WTC11 (cell line): ENCODE results near the gene TEAD1. TPM values are rescaled to one million over a fixed set of nuclear protein-coding genes. Genes with fewer than 3 reads are reported as not detected.

ENCODE experiments used
- ATAC-seq: fragments of 200-7000 bp; cut with Tn5 transposase; 2 replicates; pipeline ENCODE4 v1.10.0; 2021; ENCODE audit warnings: mild to moderate bottlenecking, moderate library complexity
- CTCF ChIA-PET: fragments of 300-600 bp; sonication (Branson Sonifier 250); formaldehyde crosslinking; loops from one replicate; lab custom pipeline; 2021; ENCODE audit warnings: antibody characterized with exemption; lab: Charles Lee
- POLR2A ChIA-PET: fragments of 350-600 bp; sonication (Branson Sonifier 250); formaldehyde crosslinking; loops from one replicate; lab custom pipeline; 2021; ENCODE audit warnings: antibody characterized with exemption; lab: Charles Lee
- DNase-seq: peaks from one replicate; pipeline ENCODE4 v3.0.0; 2021; ENCODE audit warnings: low spot score
- H3K27ac Mint-ChIP-seq: 2 replicates; pipeline ENCODE4 v1.8.0; 2021; ENCODE audit warnings: mixed read lengths
- H3K27me3 Mint-ChIP-seq: 2 replicates; pipeline ENCODE4 v1.8.0; 2021; ENCODE audit warnings: low read depth, mild to moderate bottlenecking, moderate library complexity, mixed read lengths
- H3K36me3 Mint-ChIP-seq: 2 replicates; pipeline ENCODE4 v1.8.0; 2021; ENCODE audit warnings: mixed read lengths
- H3K4me1 Mint-ChIP-seq: 2 replicates; pipeline ENCODE4 v1.8.0; 2022; ENCODE audit warnings: mixed read lengths
- H3K4me3 Mint-ChIP-seq: 2 replicates; pipeline ENCODE4 v1.8.0; 2021; ENCODE audit warnings: mild to moderate bottlenecking, moderate library complexity, mixed read lengths
- H3K9me3 Mint-ChIP-seq: 2 replicates; pipeline ENCODE4 v1.8.0; 2021; ENCODE audit warnings: mixed read lengths
- CBFB ChIP-seq: sonication (generic); formaldehyde crosslinking; IDR thresholded peaks from 2 replicates; pipeline ENCODE4 v1.8.1; 2022; ENCODE audit warnings: mild to moderate bottlenecking, low read depth, missing genetic modification reagents
- SMAD3 ChIP-seq: sonication (generic); formaldehyde crosslinking; IDR thresholded peaks from 2 replicates; pipeline ENCODE4 v1.8.0; 2022; ENCODE audit warnings: missing genetic modification reagents, mild to moderate bottlenecking, borderline replicate concordance
- SP1 ChIP-seq: sonication (generic); formaldehyde crosslinking; conservative IDR thresholded peaks from 2 replicates; pipeline ENCODE4 v1.8.1; 2022; ENCODE audit warnings: missing genetic modification reagents
- TCF7 ChIP-seq: sonication (generic); formaldehyde crosslinking; IDR thresholded peaks from 2 replicates; pipeline ENCODE4 v1.8.0; 2022; ENCODE audit warnings: mild to moderate bottlenecking, low read depth, missing genetic modification reagents, moderate library complexity
- TEAD4 ChIP-seq: sonication (generic); formaldehyde crosslinking; IDR thresholded peaks from 2 replicates; pipeline ENCODE4 v1.8.0; 2022; ENCODE audit warnings: mild to moderate bottlenecking, missing genetic modification reagents
- ZBTB21 ChIP-seq: sonication (generic); formaldehyde crosslinking; IDR thresholded peaks from 2 replicates; pipeline ENCODE4 v1.8.1; 2023; ENCODE audit warnings: mild to moderate bottlenecking, missing genetic modification reagents, borderline replicate concordance
- ZNF121 ChIP-seq: sonication (generic); formaldehyde crosslinking; IDR thresholded peaks from 2 replicates; pipeline ENCODE4 v1.8.0; 2023; ENCODE audit warnings: missing genetic modification reagents
- ZNF138 ChIP-seq: sonication (generic); formaldehyde crosslinking; conservative IDR thresholded peaks from 2 replicates; pipeline ENCODE4 v1.8.1; 2022; ENCODE audit warnings: mild to moderate bottlenecking, moderate library complexity, missing genetic modification reagents
- ZNF416 ChIP-seq: fragments of 250-450 bp; sonication (Bioruptor Pico); IDR thresholded peaks from 2 replicates; pipeline ENCODE4 v1.9.0; 2021; ENCODE audit warnings: mild to moderate bottlenecking, inconsistent platforms
- total RNA-seq: library from RNA; stranded (reverse); gene quantifications from 3 replicates; pipeline ENCODE4 v1.2.3, GENCODE V29; 2021
- TF ChIP-seq, protein P1 (sequence below): fragments of 200-600 bp; IDR thresholded peaks from 2 replicates; pipeline ENCODE4 v1.8.0; 2022; ENCODE audit warnings: antibody characterized with exemption
- TF ChIP-seq, protein P2 (sequence below): sonication (generic); formaldehyde crosslinking; IDR thresholded peaks from 2 replicates; pipeline ENCODE4 v1.8.1; 2022; ENCODE audit warnings: mild to moderate bottlenecking, missing genetic modification reagents, moderate library complexity, borderline replicate concordance
- TF ChIP-seq, protein P3 (sequence below): sonication (generic); formaldehyde crosslinking; IDR thresholded peaks from 2 replicates; pipeline ENCODE4 v1.8.0; 2022; ENCODE audit warnings: missing genetic modification reagents
- TF ChIP-seq, protein P4 (sequence below): sonication (generic); formaldehyde crosslinking; IDR thresholded peaks from 2 replicates; pipeline ENCODE4 v1.8.1; 2023; ENCODE audit warnings: mild to moderate bottlenecking, missing genetic modification reagents
- TF ChIP-seq, protein P5 (sequence below): fragments of 250-450 bp; sonication (Bioruptor Pico); IDR thresholded peaks from 2 replicates; pipeline ENCODE4 v1.9.0; 2021; ENCODE audit warnings: mild to moderate bottlenecking

The TEAD1 gene
- total RNA-seq, 1 experiment from 2014 or later = 79.9 TPM

DNA sequence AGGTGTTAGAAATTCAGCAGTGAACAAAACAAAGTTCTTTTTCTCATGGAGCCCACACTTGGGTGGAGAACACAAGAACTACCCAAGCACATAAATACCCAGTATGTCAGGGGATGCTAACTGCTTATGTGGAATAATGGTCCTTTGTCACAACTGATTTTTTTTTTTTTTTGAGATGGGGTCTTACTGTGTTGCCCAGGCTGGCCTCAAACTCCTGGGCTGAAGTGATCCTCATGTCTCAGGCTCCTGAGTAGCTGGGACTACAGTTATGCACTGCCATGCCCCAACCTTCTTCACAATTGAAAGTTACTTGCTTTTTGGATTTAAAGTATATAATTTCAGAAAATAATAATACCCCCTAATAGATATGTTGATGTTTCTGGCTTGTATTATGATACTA lies 212.3 kb downstream of the TEAD1 start:
- peaks cover 51% of the 10 kb centered on the region for H3K36me3 Mint-ChIP-seq
- POLR2A ChIA-PET = no interaction called here

DNA sequence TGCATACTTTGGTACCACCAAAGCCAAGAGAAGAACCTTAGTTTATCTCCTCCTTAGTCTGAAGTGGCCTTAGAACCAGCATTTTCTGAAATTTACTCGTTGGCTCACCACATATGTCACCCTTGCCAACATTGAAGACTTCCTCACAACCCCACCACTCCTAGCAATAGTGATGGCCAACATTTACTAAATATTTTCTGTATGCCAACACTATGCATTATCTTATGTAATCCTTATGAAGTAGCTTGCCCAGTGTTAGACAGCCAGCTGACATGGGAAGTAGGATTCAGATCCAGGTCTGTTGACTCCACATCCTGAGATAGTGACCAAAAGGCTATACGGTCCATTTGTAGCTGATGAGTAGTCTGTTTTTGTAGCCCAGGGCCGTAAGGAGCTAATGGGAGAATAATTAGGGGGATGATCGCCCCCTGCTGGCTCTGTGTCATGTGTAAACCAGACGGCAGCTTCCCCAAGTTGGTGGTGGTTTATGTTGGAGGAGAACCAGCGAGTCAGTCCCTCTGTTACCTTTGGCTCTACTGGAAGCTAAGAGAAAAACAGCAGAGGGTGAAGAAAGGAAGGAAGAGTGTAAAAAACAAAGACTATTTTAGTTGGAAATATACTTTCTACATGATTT lies 214.4 kb downstream of the TEAD1 start:
- peaks cover 31% of the 10 kb centered on the region for H3K36me3 Mint-ChIP-seq
- peak; percentile 85 for DNase-seq
- H3K4me1 Mint-ChIP-seq = peaks cover 20% of the 10 kb centered on the region
- peak; percentile 82 for ATAC-seq
- peak overlapping the region; percentile 47; the same call in 1 of the 2 replicates for H3K27ac Mint-ChIP-seq
- no peaks in the 10 kb centered on the region for H3K27me3 Mint-ChIP-seq
- no peak overlapping the region for H3K4me3 Mint-ChIP-seq
- TF ChIP-seq SMAD3 = no peak
- TF ChIP-seq, protein P1, sequence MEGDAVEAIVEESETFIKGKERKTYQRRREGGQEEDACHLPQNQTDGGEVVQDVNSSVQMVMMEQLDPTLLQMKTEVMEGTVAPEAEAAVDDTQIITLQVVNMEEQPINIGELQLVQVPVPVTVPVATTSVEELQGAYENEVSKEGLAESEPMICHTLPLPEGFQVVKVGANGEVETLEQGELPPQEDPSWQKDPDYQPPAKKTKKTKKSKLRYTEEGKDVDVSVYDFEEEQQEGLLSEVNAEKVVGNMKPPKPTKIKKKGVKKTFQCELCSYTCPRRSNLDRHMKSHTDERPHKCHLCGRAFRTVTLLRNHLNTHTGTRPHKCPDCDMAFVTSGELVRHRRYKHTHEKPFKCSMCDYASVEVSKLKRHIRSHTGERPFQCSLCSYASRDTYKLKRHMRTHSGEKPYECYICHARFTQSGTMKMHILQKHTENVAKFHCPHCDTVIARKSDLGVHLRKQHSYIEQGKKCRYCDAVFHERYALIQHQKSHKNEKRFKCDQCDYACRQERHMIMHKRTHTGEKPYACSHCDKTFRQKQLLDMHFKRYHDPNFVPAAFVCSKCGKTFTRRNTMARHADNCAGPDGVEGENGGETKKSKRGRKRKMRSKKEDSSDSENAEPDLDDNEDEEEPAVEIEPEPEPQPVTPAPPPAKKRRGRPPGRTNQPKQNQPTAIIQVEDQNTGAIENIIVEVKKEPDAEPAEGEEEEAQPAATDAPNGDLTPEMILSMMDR = peak; percentile 57
- TF ChIP-seq, protein P2, sequence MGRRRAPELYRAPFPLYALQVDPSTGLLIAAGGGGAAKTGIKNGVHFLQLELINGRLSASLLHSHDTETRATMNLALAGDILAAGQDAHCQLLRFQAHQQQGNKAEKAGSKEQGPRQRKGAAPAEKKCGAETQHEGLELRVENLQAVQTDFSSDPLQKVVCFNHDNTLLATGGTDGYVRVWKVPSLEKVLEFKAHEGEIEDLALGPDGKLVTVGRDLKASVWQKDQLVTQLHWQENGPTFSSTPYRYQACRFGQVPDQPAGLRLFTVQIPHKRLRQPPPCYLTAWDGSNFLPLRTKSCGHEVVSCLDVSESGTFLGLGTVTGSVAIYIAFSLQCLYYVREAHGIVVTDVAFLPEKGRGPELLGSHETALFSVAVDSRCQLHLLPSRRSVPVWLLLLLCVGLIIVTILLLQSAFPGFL (CRISPR knock-in tag) = no peak
- TF ChIP-seq, protein P3, sequence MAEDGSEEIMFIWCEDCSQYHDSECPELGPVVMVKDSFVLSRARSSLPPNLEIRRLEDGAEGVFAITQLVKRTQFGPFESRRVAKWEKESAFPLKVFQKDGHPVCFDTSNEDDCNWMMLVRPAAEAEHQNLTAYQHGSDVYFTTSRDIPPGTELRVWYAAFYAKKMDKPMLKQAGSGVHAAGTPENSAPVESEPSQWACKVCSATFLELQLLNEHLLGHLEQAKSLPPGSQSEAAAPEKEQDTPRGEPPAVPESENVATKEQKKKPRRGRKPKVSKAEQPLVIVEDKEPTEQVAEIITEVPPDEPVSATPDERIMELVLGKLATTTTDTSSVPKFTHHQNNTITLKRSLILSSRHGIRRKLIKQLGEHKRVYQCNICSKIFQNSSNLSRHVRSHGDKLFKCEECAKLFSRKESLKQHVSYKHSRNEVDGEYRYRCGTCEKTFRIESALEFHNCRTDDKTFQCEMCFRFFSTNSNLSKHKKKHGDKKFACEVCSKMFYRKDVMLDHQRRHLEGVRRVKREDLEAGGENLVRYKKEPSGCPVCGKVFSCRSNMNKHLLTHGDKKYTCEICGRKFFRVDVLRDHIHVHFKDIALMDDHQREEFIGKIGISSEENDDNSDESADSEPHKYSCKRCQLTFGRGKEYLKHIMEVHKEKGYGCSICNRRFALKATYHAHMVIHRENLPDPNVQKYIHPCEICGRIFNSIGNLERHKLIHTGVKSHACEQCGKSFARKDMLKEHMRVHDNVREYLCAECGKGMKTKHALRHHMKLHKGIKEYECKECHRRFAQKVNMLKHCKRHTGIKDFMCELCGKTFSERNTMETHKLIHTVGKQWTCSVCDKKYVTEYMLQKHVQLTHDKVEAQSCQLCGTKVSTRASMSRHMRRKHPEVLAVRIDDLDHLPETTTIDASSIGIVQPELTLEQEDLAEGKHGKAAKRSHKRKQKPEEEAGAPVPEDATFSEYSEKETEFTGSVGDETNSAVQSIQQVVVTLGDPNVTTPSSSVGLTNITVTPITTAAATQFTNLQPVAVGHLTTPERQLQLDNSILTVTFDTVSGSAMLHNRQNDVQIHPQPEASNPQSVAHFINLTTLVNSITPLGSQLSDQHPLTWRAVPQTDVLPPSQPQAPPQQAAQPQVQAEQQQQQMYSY = no peak
- H3K9me3 Mint-ChIP-seq = 0 out of 2 replicates have a peak, but pooled peaks cover 3% of the 10 kb centered on the region
- ChIA-PET CTCF (interaction anchor here (0.6 to 4.4 kb wide), 57 partner anchors 9 to 604 kb away, joined by 3 to 42 read pairs (median 4); no protein-coding TSS in a partner anchor), POLR2A (interaction anchor here (0.8 to 1.6 kb wide), 4 partner anchors 23 to 210 kb away, joined by 3 to 7 read pairs (median 4); no protein-coding TSS in a partner anchor)

More for the DNA sequence above, 212.3 kb downstream of the TEAD1 start:
- Mint-ChIP-seq H3K9me3 (0 out of 2 replicates have a peak, but pooled peaks cover 3% of the 10 kb centered on the region), H3K27me3 (no peaks in the 10 kb centered on the region), H3K27ac (no peak overlapping the region), H3K4me1 (peaks cover 9% of the 10 kb centered on the region), H3K4me3 (no peak overlapping the region)
- no peak for DNase-seq
- no peak for ATAC-seq
- TF ChIP-seq ZBTB21 (CRISPR knock-in tag) (no peak), ZNF121 (CRISPR knock-in tag) (peak; percentile 79; the same call in 1 of the 2 replicates)
- CTCF ChIA-PET = no interaction called here

DNA sequence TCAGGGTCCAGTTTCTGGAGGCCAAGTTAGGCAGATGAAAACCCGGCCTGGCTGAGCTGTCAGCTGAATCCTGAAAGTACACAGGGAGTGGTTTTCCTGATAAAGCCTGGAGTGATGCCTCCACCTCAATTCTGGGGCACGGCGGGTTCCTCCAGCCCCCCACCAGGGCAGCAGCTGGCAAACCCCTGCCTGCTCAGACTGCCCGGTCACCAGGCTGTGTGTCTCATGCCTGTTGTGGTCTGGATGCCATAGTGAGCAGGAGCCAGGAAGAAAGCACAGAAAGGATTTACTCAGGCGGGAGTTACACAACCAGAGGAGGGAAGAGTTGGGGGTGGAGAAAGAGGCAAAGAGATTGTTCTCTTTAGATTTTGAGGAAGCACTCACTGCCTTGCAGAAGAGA lies 215.0 kb downstream of the TEAD1 start:
- DNase-seq (no peak), ATAC-seq (no peak)
- TF ChIP-seq TCF7 (no peak), ZNF416 (no peak), CBFB (CRISPR knock-in tag) (no peak), SP1 (CRISPR knock-in tag) (no peak), TEAD4 (no peak), ZBTB21 (CRISPR knock-in tag) (no peak), ZNF138 (no peak)
- TF ChIP-seq, protein P4, sequence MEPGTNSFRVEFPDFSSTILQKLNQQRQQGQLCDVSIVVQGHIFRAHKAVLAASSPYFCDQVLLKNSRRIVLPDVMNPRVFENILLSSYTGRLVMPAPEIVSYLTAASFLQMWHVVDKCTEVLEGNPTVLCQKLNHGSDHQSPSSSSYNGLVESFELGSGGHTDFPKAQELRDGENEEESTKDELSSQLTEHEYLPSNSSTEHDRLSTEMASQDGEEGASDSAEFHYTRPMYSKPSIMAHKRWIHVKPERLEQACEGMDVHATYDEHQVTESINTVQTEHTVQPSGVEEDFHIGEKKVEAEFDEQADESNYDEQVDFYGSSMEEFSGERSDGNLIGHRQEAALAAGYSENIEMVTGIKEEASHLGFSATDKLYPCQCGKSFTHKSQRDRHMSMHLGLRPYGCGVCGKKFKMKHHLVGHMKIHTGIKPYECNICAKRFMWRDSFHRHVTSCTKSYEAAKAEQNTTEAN = no peak
- TF ChIP-seq, protein P5, sequence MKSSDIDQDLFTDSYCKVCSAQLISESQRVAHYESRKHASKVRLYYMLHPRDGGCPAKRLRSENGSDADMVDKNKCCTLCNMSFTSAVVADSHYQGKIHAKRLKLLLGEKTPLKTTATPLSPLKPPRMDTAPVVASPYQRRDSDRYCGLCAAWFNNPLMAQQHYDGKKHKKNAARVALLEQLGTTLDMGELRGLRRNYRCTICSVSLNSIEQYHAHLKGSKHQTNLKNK = no peak
- POLR2A ChIA-PET = interaction anchor here (0.8 to 1.6 kb wide), 4 partner anchors 24 to 211 kb away, joined by 3 to 7 read pairs (median 4); no protein-coding TSS in a partner anchor
- H3K4me3 Mint-ChIP-seq = no peak overlapping the region
- peaks cover 27% of the 10 kb centered on the region for H3K36me3 Mint-ChIP-seq
- peak overlapping the region; percentile 69; the same call in 1 of the 2 replicates for H3K27ac Mint-ChIP-seq
- no peaks in the 10 kb centered on the region for H3K27me3 Mint-ChIP-seq
- 0 out of 2 replicates have a peak, but pooled peaks cover 3% of the 10 kb centered on the region for H3K9me3 Mint-ChIP-seq
- CTCF ChIA-PET = interaction anchor here (0.6 to 4.4 kb wide), 52 partner anchors 9 to 604 kb away, joined by 3 to 42 read pairs (median 4); no protein-coding TSS in a partner anchor
- H3K4me1 Mint-ChIP-seq = peaks cover 26% of the 10 kb centered on the region
